Liver (tissue), 3 donors: ENCODE measurements around the gene KLHL42.

Source experiments
- FOXA1 ChIP-seq: IDR thresholded peaks from 2 replicates; pipeline ENCODE4 v1.6.1; 2016; ENCODE audit warnings: antibody characterized with exemption
- TAF1 ChIP-seq: conservative IDR thresholded peaks from 2 replicates; pipeline ENCODE4 v1.6.1; 2016; ENCODE audit warnings: antibody characterized with exemption, mild to moderate bottlenecking
- TF ChIP-seq, protein P1 (sequence below): IDR thresholded peaks from 2 replicates; pipeline ENCODE4 v1.6.1; 2016; ENCODE audit warnings: antibody characterized with exemption
- TF ChIP-seq, protein P2 (sequence below): fragments of 150-350 bp; IDR thresholded peaks from 2 replicates; pipeline ENCODE4 v1.5.1; 2017; ENCODE audit warnings: improper control_type of control experiment, low read depth, low read length; ENCODE audit not compliant: missing input control
- TF ChIP-seq, protein P3 (sequence below): IDR thresholded peaks from 2 replicates; pipeline ENCODE4 v1.6.1; 2016; ENCODE audit warnings: antibody characterized with exemption
- donor health status: healthy.
- donor health status: healthy.

- TF ChIP-seq, protein P1, sequence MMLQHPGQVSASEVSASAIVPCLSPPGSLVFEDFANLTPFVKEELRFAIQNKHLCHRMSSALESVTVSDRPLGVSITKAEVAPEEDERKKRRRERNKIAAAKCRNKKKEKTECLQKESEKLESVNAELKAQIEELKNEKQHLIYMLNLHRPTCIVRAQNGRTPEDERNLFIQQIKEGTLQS: no peak
- TF ChIP-seq, protein P2, sequence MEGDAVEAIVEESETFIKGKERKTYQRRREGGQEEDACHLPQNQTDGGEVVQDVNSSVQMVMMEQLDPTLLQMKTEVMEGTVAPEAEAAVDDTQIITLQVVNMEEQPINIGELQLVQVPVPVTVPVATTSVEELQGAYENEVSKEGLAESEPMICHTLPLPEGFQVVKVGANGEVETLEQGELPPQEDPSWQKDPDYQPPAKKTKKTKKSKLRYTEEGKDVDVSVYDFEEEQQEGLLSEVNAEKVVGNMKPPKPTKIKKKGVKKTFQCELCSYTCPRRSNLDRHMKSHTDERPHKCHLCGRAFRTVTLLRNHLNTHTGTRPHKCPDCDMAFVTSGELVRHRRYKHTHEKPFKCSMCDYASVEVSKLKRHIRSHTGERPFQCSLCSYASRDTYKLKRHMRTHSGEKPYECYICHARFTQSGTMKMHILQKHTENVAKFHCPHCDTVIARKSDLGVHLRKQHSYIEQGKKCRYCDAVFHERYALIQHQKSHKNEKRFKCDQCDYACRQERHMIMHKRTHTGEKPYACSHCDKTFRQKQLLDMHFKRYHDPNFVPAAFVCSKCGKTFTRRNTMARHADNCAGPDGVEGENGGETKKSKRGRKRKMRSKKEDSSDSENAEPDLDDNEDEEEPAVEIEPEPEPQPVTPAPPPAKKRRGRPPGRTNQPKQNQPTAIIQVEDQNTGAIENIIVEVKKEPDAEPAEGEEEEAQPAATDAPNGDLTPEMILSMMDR: no peak
- TF ChIP-seq FOXA1 (no peak), TAF1 (no peak)
- TF ChIP-seq, protein P3, sequence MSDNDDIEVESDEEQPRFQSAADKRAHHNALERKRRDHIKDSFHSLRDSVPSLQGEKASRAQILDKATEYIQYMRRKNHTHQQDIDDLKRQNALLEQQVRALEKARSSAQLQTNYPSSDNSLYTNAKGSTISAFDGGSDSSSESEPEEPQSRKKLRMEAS: no peak
Observed at GRCh38 chr12:27794818-27795584, 15.0 kb downstream of the KLHL42 start.
